PC-3 (cell line): ENCODE measurements around the gene MPZL3.

ENCODE experiments used
- CTCF ChIP-seq: fragments of 300-600 bp; sonication (generic); conservative IDR thresholded peaks from 2 replicates; pipeline ENCODE4 v1.5.1; 2017; ENCODE audit warnings: antibody characterized with exemption, low read depth, mild to moderate bottlenecking, low read length
- EZH2 ChIP-seq: fragments of 300-600 bp; sonication (generic); IDR thresholded peaks from one replicate; pipeline ENCODE4 v1.6.1; 2017; ENCODE audit warnings: antibody characterized with exemption, mild to moderate bottlenecking, low read length; ENCODE audit not compliant: unreplicated experiment

GRCh38 chr11:118233850-118234249, 18.3 kb downstream of the MPZL3 start:
- no peak for TF ChIP-seq CTCF
- TF ChIP-seq EZH2 = no peak
